HepG2 (cell line): ENCODE results near the gene PCGF2. TPM values are rescaled to one million over a fixed set of nuclear protein-coding genes. Genes with fewer than 3 reads are reported as not detected.

Experiments
- ATAC-seq: fragments of 200-7000 bp; cut with Tn5 transposase; 3 replicates; pipeline ENCODE4 v1.9.1; 2020; ENCODE audit warnings: mild to moderate bottlenecking, moderate library complexity
- BruUV-seq: library from RNA; stranded (reverse); fragments of 400-500 nt; replicated peaks from 2 replicates; lab custom pipeline; 2021; lab: Mats Ljungman, UMichigan
- CTCF ChIA-PET: fragments of 300-600 bp; formaldehyde crosslinking; extraction: SDS; loops from one replicate; lab custom pipeline; 2021; ENCODE audit warnings: low total read pairs, inconsistent platforms, low intra/inter-chr PET ratio; lab: Yijun Ruan, JAX
- POLR2A ChIA-PET: fragments of 350-600 bp; sonication (Branson Sonifier 250); formaldehyde crosslinking; loops from one replicate; lab custom pipeline; 2020; ENCODE audit warnings: antibody characterized with exemption, inconsistent platforms; lab: Yijun Ruan, JAX
- DNase-seq: peaks from one replicate; pipeline ENCODE4 v3.0.0-alpha.2; 2015; ENCODE audit warnings: low spot score
- FAIRE-seq: peaks from 3 replicates; lab custom pipeline; 2011; peaks lifted over from hg19 to GRCh38; lab: Jason Lieb, UNC
- H2AFZ ChIP-seq: one replicate; pipeline ENCODE4 v1.6.1; 2011; ENCODE audit warnings: low read length, inconsistent platforms
- H3K27ac ChIP-seq: fragments of 300-600 bp; 3 replicates; pipeline ENCODE4 v1.8.0; 2011; ENCODE audit warnings: mixed run types, mild to moderate bottlenecking, mixed read lengths, low read length, inconsistent platforms; ENCODE audit not compliant: insufficient read depth; ENCODE audit errors: extremely low read length
- H3K27me3 ChIP-seq, 2 experiments: fragments of 200-600 bp in 1 of 2; 2 replicates in 1 of 2; 3 replicates in 1 of 2; pipeline versions ENCODE4 v1.6.0 to v1.8.0; 2011; ENCODE audit warnings: low read length in 2 of 2, mild to moderate bottlenecking in 2 of 2, moderate library complexity in 2 of 2, inconsistent platforms in 1 of 2; ENCODE audit not compliant: insufficient read depth in 2 of 2, control insufficient read depth in 1 of 2
- H3K36me3 ChIP-seq, 2 experiments: fragments of 200-600 bp in 1 of 2; replicated peaks in 1 of 2; 2 replicates in 1 of 2; 3 replicates in 1 of 2; pipeline versions ENCODE4 v1.5.1 to v1.8.0; 2011; ENCODE audit warnings: low read length in 2 of 2, inconsistent platforms in 1 of 2; ENCODE audit not compliant: insufficient read depth in 2 of 2, control insufficient read depth in 1 of 2
- H3K4me1 ChIP-seq: 2 replicates; pipeline ENCODE4 v1.5.1; 2012; ENCODE audit warnings: low read length, inconsistent platforms; ENCODE audit not compliant: insufficient read depth
- H3K4me2 ChIP-seq: 2 replicates; pipeline ENCODE4 v1.6.0; 2011; ENCODE audit warnings: low read depth, low read length, inconsistent platforms
- H3K4me3 ChIP-seq, 3 experiments: fragments of 200-600 bp in 1 of 3; sonication (generic), shearing (Covaris generic) in 1 of 3; replicated peaks in 1 of 3; 2 replicates each; pipeline ENCODE4 v1.5.1; 2011 to 2016; ENCODE audit warnings: low read length in 3 of 3, inconsistent platforms in 2 of 3, low read depth in 2 of 3, mild to moderate bottlenecking in 2 of 3, control low read depth in 1 of 3, mixed read lengths in 1 of 3; ENCODE audit not compliant: insufficient read depth in 1 of 3
- H3K79me2 ChIP-seq: one replicate; pipeline ENCODE4 v1.6.1; 2011; ENCODE audit warnings: low read length, inconsistent platforms; ENCODE audit not compliant: insufficient read depth
- H3K9ac ChIP-seq: 2 replicates; pipeline ENCODE4 v1.6.0; 2011; ENCODE audit warnings: mild to moderate bottlenecking, low read depth, low read length, inconsistent platforms; ENCODE audit not compliant: insufficient read depth
- H3K9me3 ChIP-seq: 2 replicates; pipeline ENCODE4 v1.5.1; 2012; ENCODE audit warnings: mild to moderate bottlenecking, low read length
- H4K20me1 ChIP-seq: 2 replicates; pipeline ENCODE4 v1.6.0; 2011; ENCODE audit warnings: inconsistent platforms, mild to moderate bottlenecking, low read length, moderate library complexity; ENCODE audit not compliant: insufficient read depth
- ARNTL ChIP-seq: sonication (generic); formaldehyde crosslinking; IDR thresholded peaks from 2 replicates; pipeline ENCODE4 v1.4.0; 2020; ENCODE audit warnings: mild to moderate bottlenecking, missing genetic modification reagents
- ASH2L ChIP-seq: fragments of 300-600, 200-600 bp; sonication (generic); IDR thresholded peaks from 2 replicates; pipeline ENCODE4 v1.7.0; 2017; ENCODE audit warnings: low read depth, mild to moderate bottlenecking, moderate library complexity, mixed read lengths, low read length; ENCODE audit not compliant: insufficient read length
- E2F5 ChIP-seq: sonication (generic); formaldehyde crosslinking; conservative IDR thresholded peaks from 2 replicates; pipeline ENCODE4 v1.4.0; 2020; ENCODE audit warnings: missing genetic modification reagents
- STAT6 ChIP-seq: sonication (generic); formaldehyde crosslinking; IDR thresholded peaks from 2 replicates; pipeline ENCODE4 v1.4.0; 2020; ENCODE audit warnings: missing genetic modification reagents, mild to moderate bottlenecking, borderline replicate concordance
- ZNF263 ChIP-seq: sonication (generic); formaldehyde crosslinking; IDR thresholded peaks from 2 replicates; pipeline ENCODE4 v1.4.0; 2020; ENCODE audit warnings: missing genetic modification reagents
- ZSCAN21 ChIP-seq: sonication (generic); formaldehyde crosslinking; IDR thresholded peaks from 2 replicates; pipeline ENCODE4 v1.8.0; 2022; ENCODE audit warnings: mild to moderate bottlenecking, missing genetic modification reagents, moderate library complexity, borderline replicate concordance
- ZUFSP ChIP-seq: sonication (generic); formaldehyde crosslinking; IDR thresholded peaks from 2 replicates; pipeline ENCODE4 v1.9.0; 2021; ENCODE audit warnings: missing genetic modification reagents, mild to moderate bottlenecking, borderline replicate concordance
- WGBS: methylation state at CpG from one replicate; pipeline ENCODE4 v1.1.6; 2017; ENCODE audit warnings: low lambda C conversion rate; 5-methylcytosine and 5-hydroxymethylcytosine counted together
- in situ Hi-C: cut with HindIII; loops from 2 replicates; pipeline ENCODE4 v1.10.0; 2017; ENCODE audit warnings: low pct_unique_long_range_greater_than_20kb; ENCODE audit not compliant: extremely low pct_ligation_motif_present
- intact Hi-C: fragments of 100-400 bp; cut with micrococcal nuclease; formaldehyde crosslinking; loops from one replicate; pipeline ENCODE4 v1.10.0; 2022; ENCODE audit not compliant: unreplicated experiment
- polyA plus RNA-seq, 8 experiments: library from polyadenylated mRNA; depleted of rRNA in 3 of 8; stranded (reverse) in 7 of 8; unstranded in 1 of 8; fragments of >200 nt; fragmentation: Illumina TruSeq in 4 of 8; extraction: Trizol in 4 of 8; gene quantifications; 2 replicates each; pipeline versions ENCODE4 v1.2.1 to v1.2.3, GENCODE V29; 2011 to 2016; ENCODE audit warnings: low read depth in 4 of 8, missing spikeins in 1 of 8, mixed read lengths in 1 of 8; ENCODE audit not compliant: insufficient read depth in 1 of 8
- total RNA-seq, 5 experiments: library from RNA; depleted of rRNA; stranded (reverse); fragments of >200 nt; fragmentation: Illumina TruSeq; extraction: Trizol; gene quantifications; 2 replicates each; pipeline ENCODE4 v1.2.3, GENCODE V29; 2016; ENCODE audit warnings: low read depth in 1 of 5
- TF ChIP-seq, protein P1 (sequence below): sonication (generic); formaldehyde crosslinking; IDR thresholded peaks from 2 replicates; pipeline ENCODE4; 2020; ENCODE audit warnings: missing genetic modification reagents, mild to moderate bottlenecking, borderline replicate concordance

The PCGF2 gene
- total and polyA plus RNA-seq, 2 of the 13 experiments (the other 11 are each of a cell fraction or from before 2014, with no cell fraction given), result 11.6 to 29.4 TPM

- WGBS, result 90% methylated on average over 5 of the region's 5 CpGs
- H3K27me3 ChIP-seq, result no peaks in the 10 kb centered on the region
- ATAC-seq (no peak), DNase-seq (no peak)
- BruUV-seq, result no TSS peak
- no peak overlapping the region for H3K9ac ChIP-seq
- H3K9me3 ChIP-seq, result no peaks in the 10 kb centered on the region
- ChIA-PET CTCF (no interaction called here), POLR2A (interaction anchor here (1.9 kb wide), 1 partner anchor 11 kb away, joined by 7 read pairs; the partner anchor contains the start of gene CISD3)
- H4K20me1 ChIP-seq, result peaks cover 30% of the 10 kb centered on the region
- intact Hi-C loops, result no loop called here
- H3K4me1 ChIP-seq, result peaks cover 51% of the 10 kb centered on the region
- TF ChIP-seq ZNF263 (CRISPR knock-in tag), result peak; percentile 50; the same call in 1 of the 2 replicates
- TF ChIP-seq ZUFSP (CRISPR knock-in tag), result no peak
- TF ChIP-seq, all 625 proteins: peak for 1
- Histone ChIP-seq H3K36me3 (peaks cover 26 to 46% of the 10 kb centered on the region in 2 experiments), H3K27ac (peak overlapping the region; percentile 48), H3K4me2 (no peak overlapping the region), H3K79me2 (peaks cover 65% of the 10 kb centered on the region), H2AFZ (no peak overlapping the region), H3K4me3 (no peak overlapping the region)
- FAIRE-seq, result no peak
- in situ Hi-C loops, result no loop called here
These were observed 6.7 kb downstream of the PCGF2 start for GRCh38 chr17:38741461-38741860.

GRCh38 chr17:38740806-38741205 is 7.3 kb downstream of the PCGF2 start:
- peaks cover 30% of the 10 kb centered on the region for H4K20me1 ChIP-seq
- ATAC-seq, result no peak
- H2AFZ ChIP-seq, result no peak overlapping the region
- WGBS, result 96% methylated on average over 4 of the region's 4 CpGs
- in situ Hi-C loops, result no loop called here
- ChIA-PET CTCF (no interaction called here), POLR2A (no interaction called here)
- H3K27me3 ChIP-seq, result no peaks in the 10 kb centered on the region
- H3K4me1 ChIP-seq, result peaks cover 44% of the 10 kb centered on the region
- H3K27ac ChIP-seq, result no peak overlapping the region
- BruUV-seq, result no TSS peak
- H3K4me3 ChIP-seq, result no peak overlapping the region
- intact Hi-C loops, result no loop called here
- no peaks in the 10 kb centered on the region for H3K9me3 ChIP-seq
- peaks cover 26 to 51% of the 10 kb centered on the region in 2 experiments for H3K36me3 ChIP-seq
- FAIRE-seq, result no peak
- peaks cover 60% of the 10 kb centered on the region for H3K79me2 ChIP-seq
- H3K9ac ChIP-seq, result no peak overlapping the region
- no peak overlapping the region for H3K4me2 ChIP-seq
- DNase-seq, result no peak
- TF ChIP-seq E2F5 (CRISPR knock-in tag) (no peak), ZSCAN21 (no peak), ARNTL (no peak), STAT6 (CRISPR knock-in tag) (no peak), ASH2L (no peak)
- TF ChIP-seq, protein P1, sequence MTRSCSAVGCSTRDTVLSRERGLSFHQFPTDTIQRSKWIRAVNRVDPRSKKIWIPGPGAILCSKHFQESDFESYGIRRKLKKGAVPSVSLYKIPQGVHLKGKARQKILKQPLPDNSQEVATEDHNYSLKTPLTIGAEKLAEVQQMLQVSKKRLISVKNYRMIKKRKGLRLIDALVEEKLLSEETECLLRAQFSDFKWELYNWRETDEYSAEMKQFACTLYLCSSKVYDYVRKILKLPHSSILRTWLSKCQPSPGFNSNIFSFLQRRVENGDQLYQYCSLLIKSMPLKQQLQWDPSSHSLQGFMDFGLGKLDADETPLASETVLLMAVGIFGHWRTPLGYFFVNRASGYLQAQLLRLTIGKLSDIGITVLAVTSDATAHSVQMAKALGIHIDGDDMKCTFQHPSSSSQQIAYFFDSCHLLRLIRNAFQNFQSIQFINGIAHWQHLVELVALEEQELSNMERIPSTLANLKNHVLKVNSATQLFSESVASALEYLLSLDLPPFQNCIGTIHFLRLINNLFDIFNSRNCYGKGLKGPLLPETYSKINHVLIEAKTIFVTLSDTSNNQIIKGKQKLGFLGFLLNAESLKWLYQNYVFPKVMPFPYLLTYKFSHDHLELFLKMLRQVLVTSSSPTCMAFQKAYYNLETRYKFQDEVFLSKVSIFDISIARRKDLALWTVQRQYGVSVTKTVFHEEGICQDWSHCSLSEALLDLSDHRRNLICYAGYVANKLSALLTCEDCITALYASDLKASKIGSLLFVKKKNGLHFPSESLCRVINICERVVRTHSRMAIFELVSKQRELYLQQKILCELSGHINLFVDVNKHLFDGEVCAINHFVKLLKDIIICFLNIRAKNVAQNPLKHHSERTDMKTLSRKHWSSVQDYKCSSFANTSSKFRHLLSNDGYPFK, result no peak
